Peyer's patch (tissue), 4 donors: ENCODE results near the gene GALNT2.

Experiments used
- POLR2A ChIP-seq, 2 donors: fragments of 450-650 bp; IDR thresholded peaks; one replicate each; pipeline ENCODE4 v1.5.1; 2017; ENCODE audit warnings: antibody characterized with exemption in 2 of 2, mild to moderate bottlenecking in 2 of 2, moderate library complexity in 2 of 2
- TF ChIP-seq, protein P1 (sequence below), 6 experiments: fragments of 450-650 bp in 4 of 6; fragments of 200-600 bp in 2 of 6; sonication (generic) in 1 of 6; IDR thresholded peaks; one replicate each; pipeline ENCODE4 v1.5.1; 2017 to 2019; ENCODE audit warnings: antibody characterized with exemption in 6 of 6, mild to moderate bottlenecking in 3 of 6, moderate library complexity in 1 of 6

DNA sequence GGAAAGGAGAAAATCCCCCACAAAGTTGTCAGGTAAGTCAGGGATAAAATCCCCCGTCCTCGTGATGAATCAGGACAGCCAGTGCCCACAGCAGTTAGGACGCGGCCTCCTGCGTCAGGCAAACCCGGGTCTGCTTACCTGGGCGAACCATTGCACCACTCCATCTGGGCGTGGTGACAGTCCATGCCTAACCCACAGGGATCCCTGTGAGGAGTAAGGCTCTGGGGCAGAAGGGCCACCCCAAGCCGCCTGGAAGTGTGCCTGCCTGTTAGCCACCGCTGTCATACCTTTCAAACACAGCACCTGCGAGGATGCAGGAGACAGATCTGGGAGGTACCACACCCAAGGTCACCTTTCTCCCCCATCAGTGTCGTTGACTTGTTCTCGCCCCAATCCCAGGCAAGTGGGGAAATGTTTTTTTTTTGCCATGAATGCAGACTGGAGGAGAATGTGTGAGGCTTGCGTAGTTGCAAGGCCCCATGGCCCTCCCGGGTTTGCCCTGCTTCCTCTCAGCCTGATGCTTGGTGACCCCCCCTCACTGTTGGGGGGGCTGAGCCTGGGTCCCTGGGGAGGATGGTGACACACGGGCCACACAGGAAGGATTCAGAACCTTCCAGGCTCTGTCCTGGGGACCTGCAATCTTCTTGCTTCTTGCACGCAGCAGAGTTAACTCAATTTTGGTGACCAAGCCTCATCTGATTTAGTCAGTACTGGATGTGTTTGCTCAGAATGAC is 252.1 kb downstream of the GALNT2 start:
- TF ChIP-seq, protein P1, sequence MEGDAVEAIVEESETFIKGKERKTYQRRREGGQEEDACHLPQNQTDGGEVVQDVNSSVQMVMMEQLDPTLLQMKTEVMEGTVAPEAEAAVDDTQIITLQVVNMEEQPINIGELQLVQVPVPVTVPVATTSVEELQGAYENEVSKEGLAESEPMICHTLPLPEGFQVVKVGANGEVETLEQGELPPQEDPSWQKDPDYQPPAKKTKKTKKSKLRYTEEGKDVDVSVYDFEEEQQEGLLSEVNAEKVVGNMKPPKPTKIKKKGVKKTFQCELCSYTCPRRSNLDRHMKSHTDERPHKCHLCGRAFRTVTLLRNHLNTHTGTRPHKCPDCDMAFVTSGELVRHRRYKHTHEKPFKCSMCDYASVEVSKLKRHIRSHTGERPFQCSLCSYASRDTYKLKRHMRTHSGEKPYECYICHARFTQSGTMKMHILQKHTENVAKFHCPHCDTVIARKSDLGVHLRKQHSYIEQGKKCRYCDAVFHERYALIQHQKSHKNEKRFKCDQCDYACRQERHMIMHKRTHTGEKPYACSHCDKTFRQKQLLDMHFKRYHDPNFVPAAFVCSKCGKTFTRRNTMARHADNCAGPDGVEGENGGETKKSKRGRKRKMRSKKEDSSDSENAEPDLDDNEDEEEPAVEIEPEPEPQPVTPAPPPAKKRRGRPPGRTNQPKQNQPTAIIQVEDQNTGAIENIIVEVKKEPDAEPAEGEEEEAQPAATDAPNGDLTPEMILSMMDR (IDR thresholded peaks at IDR 0.05): no peak
- no peak for TF ChIP-seq POLR2A (IDR thresholded peaks at IDR 0.05)
